ENCODE results near the gene CMC2.

The CMC2 gene

GRCh38 chr16:81000873-81001272 is 5.8 kb downstream of the CMC2 start:
- DNase-seq (ENCODE audit: low read depth), result no peak
- H3K4me3 ChIP-seq (ENCODE audit: low read length), result no peak overlapping the region
- H3K27me3 ChIP-seq (replicated peaks; ENCODE audit: control insufficient read depth, insufficient read depth, low read length), result no peaks in the 10 kb centered on the region
- no peak overlapping the region for H3K9ac ChIP-seq (ENCODE audit: low read length)
- peaks cover 40% of the 10 kb centered on the region for H3K4me1 ChIP-seq (ENCODE audit: control insufficient read depth, insufficient read depth, low read length)
- no peaks in the 10 kb centered on the region for H3K9me3 ChIP-seq (ENCODE audit: control insufficient read depth, low read length)
- H3K36me3 ChIP-seq (ENCODE audit: control insufficient read depth, insufficient read depth, low read length, severe bottlenecking), result no peaks in the 10 kb centered on the region

GRCh38 chr16:80997964-80998620 is 8.6 kb downstream of the CMC2 start:
- Histone ChIP-seq H3K27me3 (replicated peaks; ENCODE audit: control insufficient read depth, insufficient read depth, low read length) (no peaks in the 10 kb centered on the region), H3K4me3 (ENCODE audit: low read length) (no peak overlapping the region), H3K9ac (ENCODE audit: low read length) (no peak overlapping the region), H3K9me3 (ENCODE audit: control insufficient read depth, low read length) (no peaks in the 10 kb centered on the region), H3K4me1 (ENCODE audit: control insufficient read depth, insufficient read depth, low read length) (peaks cover 27% of the 10 kb centered on the region), H3K36me3 (ENCODE audit: control insufficient read depth, insufficient read depth, low read length, severe bottlenecking) (no peaks in the 10 kb centered on the region)
- DNase-seq (ENCODE audit: low read depth), result no peak

GRCh38 chr16:80997139-80997798 is 9.4 kb downstream of the CMC2 start:
- Histone ChIP-seq H3K4me1 (ENCODE audit: control insufficient read depth, insufficient read depth, low read length) (peaks cover 32% of the 10 kb centered on the region), H3K27me3 (replicated peaks; ENCODE audit: control insufficient read depth, insufficient read depth, low read length) (no peaks in the 10 kb centered on the region), H3K9ac (ENCODE audit: low read length) (no peak overlapping the region), H3K4me3 (ENCODE audit: low read length) (peak overlapping the region; percentile 52), H3K9me3 (ENCODE audit: control insufficient read depth, low read length) (no peaks in the 10 kb centered on the region), H3K36me3 (ENCODE audit: control insufficient read depth, insufficient read depth, low read length, severe bottlenecking) (no peaks in the 10 kb centered on the region)
- DNase-seq (ENCODE audit: low read depth), result no peak

- H3K36me3 ChIP-seq (ENCODE audit: control insufficient read depth, insufficient read depth, low read length, severe bottlenecking), result no peaks in the 10 kb centered on the region
- no peaks in the 10 kb centered on the region for H3K9me3 ChIP-seq (ENCODE audit: control insufficient read depth, low read length)
- peaks cover 32% of the 10 kb centered on the region for H3K4me1 ChIP-seq (ENCODE audit: control insufficient read depth, insufficient read depth, low read length)
- no peak for DNase-seq (ENCODE audit: low read depth)
- no peaks in the 10 kb centered on the region for H3K27me3 ChIP-seq (replicated peaks; ENCODE audit: control insufficient read depth, insufficient read depth, low read length)
- peak overlapping the region; percentile 52 for H3K4me3 ChIP-seq (ENCODE audit: low read length)
- H3K9ac ChIP-seq (ENCODE audit: low read length), result no peak overlapping the region
Measured at GRCh38 chr16:80996688-80997138, 10.0 kb downstream of the CMC2 start.

- Histone ChIP-seq H3K4me3 (ENCODE audit: low read length) (no peak overlapping the region), H3K4me1 (ENCODE audit: control insufficient read depth, insufficient read depth, low read length) (peaks cover 35% of the 10 kb centered on the region), H3K27me3 (replicated peaks; ENCODE audit: control insufficient read depth, insufficient read depth, low read length) (no peaks in the 10 kb centered on the region), H3K9me3 (ENCODE audit: control insufficient read depth, low read length) (no peaks in the 10 kb centered on the region), H3K36me3 (ENCODE audit: control insufficient read depth, insufficient read depth, low read length, severe bottlenecking) (no peaks in the 10 kb centered on the region), H3K9ac (ENCODE audit: low read length) (no peak overlapping the region)
- peak; percentile 30 for DNase-seq (ENCODE audit: low read depth)
Measured at GRCh38 chr16:80994451-80994850, 12.2 kb downstream of the CMC2 start.

GRCh38 chr16:80993834-80994233 is 12.9 kb downstream of the CMC2 start:
- Histone ChIP-seq H3K27me3 (replicated peaks; ENCODE audit: control insufficient read depth, insufficient read depth, low read length) (no peaks in the 10 kb centered on the region), H3K9me3 (ENCODE audit: control insufficient read depth, low read length) (no peaks in the 10 kb centered on the region), H3K9ac (ENCODE audit: low read length) (peak overlapping the region; percentile 59), H3K4me1 (ENCODE audit: control insufficient read depth, insufficient read depth, low read length) (peaks cover 35% of the 10 kb centered on the region), H3K36me3 (ENCODE audit: control insufficient read depth, insufficient read depth, low read length, severe bottlenecking) (no peaks in the 10 kb centered on the region), H3K4me3 (ENCODE audit: low read length) (peak overlapping the region; percentile 33)
- DNase-seq (ENCODE audit: low read depth), result no peak

GRCh38 chr16:80993307-80993706 is 13.4 kb downstream of the CMC2 start:
- Histone ChIP-seq H3K4me1 (ENCODE audit: control insufficient read depth, insufficient read depth, low read length) (peaks cover 35% of the 10 kb centered on the region), H3K9ac (ENCODE audit: low read length) (peak overlapping the region; percentile 59), H3K4me3 (ENCODE audit: low read length) (peak overlapping the region; percentile 64), H3K27me3 (replicated peaks; ENCODE audit: control insufficient read depth, insufficient read depth, low read length) (no peaks in the 10 kb centered on the region), H3K9me3 (ENCODE audit: control insufficient read depth, low read length) (no peaks in the 10 kb centered on the region), H3K36me3 (ENCODE audit: control insufficient read depth, insufficient read depth, low read length, severe bottlenecking) (no peaks in the 10 kb centered on the region)
- peak; percentile 91 for DNase-seq (ENCODE audit: low read depth)

- Histone ChIP-seq H3K9ac (ENCODE audit: low read length) (peak overlapping the region; percentile 59), H3K4me1 (ENCODE audit: control insufficient read depth, insufficient read depth, low read length) (peaks cover 35% of the 10 kb centered on the region), H3K9me3 (ENCODE audit: control insufficient read depth, low read length) (no peaks in the 10 kb centered on the region), H3K27me3 (replicated peaks; ENCODE audit: control insufficient read depth, insufficient read depth, low read length) (no peaks in the 10 kb centered on the region), H3K36me3 (ENCODE audit: control insufficient read depth, insufficient read depth, low read length, severe bottlenecking) (no peaks in the 10 kb centered on the region), H3K4me3 (ENCODE audit: low read length) (peak overlapping the region; percentile 64)
- peak; percentile 39 for DNase-seq (ENCODE audit: low read depth)
Measured at GRCh38 chr16:80992676-80993293, 13.9 kb downstream of the CMC2 start.

- no peaks in the 10 kb centered on the region for H3K27me3 ChIP-seq (replicated peaks; ENCODE audit: control insufficient read depth, insufficient read depth, low read length)
- no peak overlapping the region for H3K4me3 ChIP-seq (ENCODE audit: low read length)
- DNase-seq (ENCODE audit: low read depth), result no peak
- no peak overlapping the region for H3K9ac ChIP-seq (ENCODE audit: low read length)
- no peaks in the 10 kb centered on the region for H3K36me3 ChIP-seq (ENCODE audit: control insufficient read depth, insufficient read depth, low read length, severe bottlenecking)
- H3K4me1 ChIP-seq (ENCODE audit: control insufficient read depth, insufficient read depth, low read length), result peaks cover 28% of the 10 kb centered on the region
- no peaks in the 10 kb centered on the region for H3K9me3 ChIP-seq (ENCODE audit: control insufficient read depth, low read length)
Measured at GRCh38 chr16:80991792-80992430, 14.8 kb downstream of the CMC2 start.

GRCh38 chr16:80990978-80991377 is 15.7 kb downstream of the CMC2 start:
- no peak overlapping the region for H3K4me3 ChIP-seq (ENCODE audit: low read length)
- H3K36me3 ChIP-seq (ENCODE audit: control insufficient read depth, insufficient read depth, low read length, severe bottlenecking), result no peaks in the 10 kb centered on the region
- DNase-seq (ENCODE audit: low read depth), result no peak
- no peaks in the 10 kb centered on the region for H3K27me3 ChIP-seq (replicated peaks; ENCODE audit: control insufficient read depth, insufficient read depth, low read length)
- peaks cover 25% of the 10 kb centered on the region for H3K4me1 ChIP-seq (ENCODE audit: control insufficient read depth, insufficient read depth, low read length)
- H3K9me3 ChIP-seq (ENCODE audit: control insufficient read depth, low read length), result no peaks in the 10 kb centered on the region
- H3K9ac ChIP-seq (ENCODE audit: low read length), result no peak overlapping the region

GRCh38 chr16:80990577-80990976 is 16.1 kb downstream of the CMC2 start:
- Histone ChIP-seq H3K4me3 (ENCODE audit: low read length) (no peak overlapping the region), H3K4me1 (ENCODE audit: control insufficient read depth, insufficient read depth, low read length) (peaks cover 25% of the 10 kb centered on the region), H3K36me3 (ENCODE audit: control insufficient read depth, insufficient read depth, low read length, severe bottlenecking) (no peaks in the 10 kb centered on the region), H3K9me3 (ENCODE audit: control insufficient read depth, low read length) (no peaks in the 10 kb centered on the region), H3K9ac (ENCODE audit: low read length) (no peak overlapping the region), H3K27me3 (replicated peaks; ENCODE audit: control insufficient read depth, insufficient read depth, low read length) (no peaks in the 10 kb centered on the region)
- DNase-seq (ENCODE audit: low read depth), result no peak

Data from adipocyte (in vitro differentiated cells).